ENCODE measurements around the gene OR6N2.

Gene OR6N2

GRCh38 chr1:158781104-158781503 is at the start of gene OR6N2:
Gene OR6N2 (minus strand): TSS chr1:158781204. CDS start chr1:158777635, 3,569 bp downstream.
- no peak for DNase-seq

- no peak for DNase-seq
These were observed 49.2 kb upstream of the OR6N2 start for GRCh38 chr1:158830074-158830677.

- DNase-seq, result no peak
These were observed 40.7 kb upstream of the OR6N2 start for GRCh38 chr1:158821723-158822122.

DNA sequence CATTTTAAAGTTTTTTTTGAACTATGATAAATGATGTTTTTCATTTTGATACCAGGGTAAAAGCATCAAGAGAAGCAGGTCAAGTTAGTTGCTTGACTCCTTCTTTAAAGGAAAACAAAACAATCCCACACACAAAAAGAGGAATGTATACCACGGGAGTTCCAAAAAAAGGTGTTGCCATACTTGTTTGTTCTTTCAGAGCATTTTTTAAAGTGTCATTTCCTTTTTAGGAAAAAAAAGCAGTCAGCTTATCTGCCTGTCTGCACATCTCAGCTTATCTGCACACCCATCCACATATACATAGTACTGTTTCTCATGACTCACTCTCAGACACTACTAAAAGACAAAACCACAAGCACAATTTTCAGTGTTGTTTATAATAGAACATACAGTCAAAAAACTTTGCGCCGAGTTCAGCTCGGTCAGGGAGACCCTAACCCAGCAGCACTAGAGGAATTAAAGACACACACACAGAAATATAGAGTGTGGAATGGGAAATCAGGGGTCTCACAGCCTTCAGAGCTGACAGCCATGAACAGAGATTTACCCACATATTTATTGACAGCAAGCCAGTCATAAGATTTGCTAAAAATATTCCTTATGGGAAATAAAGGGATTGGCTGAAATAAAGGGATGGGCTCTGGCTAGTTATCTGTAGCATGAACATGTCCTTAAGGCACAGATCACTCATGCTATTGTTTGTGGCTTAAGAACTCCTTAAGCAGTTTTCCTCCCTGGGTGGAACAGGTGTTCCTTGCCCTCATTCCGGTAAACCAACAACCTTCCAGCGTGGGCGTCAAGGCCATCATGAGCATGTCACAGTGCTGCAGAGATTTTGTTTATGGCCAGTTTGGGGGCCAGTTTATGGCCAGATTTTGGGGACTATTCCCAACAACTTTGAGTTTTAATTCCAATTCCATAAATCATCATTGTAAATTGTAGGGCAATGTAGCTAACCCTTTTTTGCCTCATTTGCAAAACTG is 38.7 kb upstream of the OR6N2 start:
- DNase-seq, result peak; percentile 12 to 21

DNA sequence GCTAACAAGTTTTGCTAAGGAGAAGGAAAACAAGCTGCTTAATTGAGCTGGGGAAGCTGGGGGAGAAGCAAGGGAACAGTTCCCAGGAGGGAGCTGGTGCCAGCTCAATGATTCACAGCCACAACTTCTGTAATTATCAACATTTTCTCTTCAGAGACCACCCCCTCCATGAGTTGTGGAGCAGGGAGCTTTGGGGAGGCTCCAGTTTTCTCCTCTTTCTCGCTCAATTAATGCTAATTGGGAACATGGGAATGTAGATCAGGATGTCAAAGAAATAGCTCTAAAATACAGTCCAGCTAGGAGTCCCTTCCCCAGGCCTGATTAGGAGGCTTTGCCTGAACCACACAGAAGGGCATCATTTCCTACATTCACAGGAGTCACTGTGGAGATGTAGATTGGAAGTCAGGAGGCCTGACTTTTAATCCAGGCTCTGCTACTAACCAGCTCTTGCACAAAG is 38.0 kb upstream of the OR6N2 start:
- DNase-seq, result no peak

DNA sequence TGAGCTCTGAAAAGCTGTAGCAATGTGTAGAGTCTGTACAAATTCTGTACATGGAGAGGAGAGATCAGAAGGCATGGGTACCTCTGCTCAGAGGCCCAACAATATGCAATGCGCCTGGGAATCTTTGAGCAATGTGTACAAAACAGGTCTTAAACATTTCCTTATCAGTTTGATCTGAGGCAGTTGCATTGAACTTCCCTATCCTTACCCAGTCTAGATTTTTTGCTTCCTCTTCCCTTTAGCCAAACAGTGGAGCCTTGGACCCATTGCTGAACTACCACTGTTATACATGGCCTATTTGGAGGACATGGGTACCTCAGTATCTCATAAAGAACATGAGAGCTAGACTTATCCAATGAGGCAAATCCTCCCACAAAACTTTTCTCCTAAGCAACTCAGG is 37.6 kb upstream of the OR6N2 start:
- DNase-seq, result no peak

- no peak for DNase-seq
These were observed 34.0 kb upstream of the OR6N2 start for GRCh38 chr1:158814970-158815369.

- DNase-seq, result no peak
These were observed 32.2 kb upstream of the OR6N2 start for GRCh38 chr1:158813164-158813563.

- no peak for DNase-seq
These were observed 31.3 kb upstream of the OR6N2 start for GRCh38 chr1:158812336-158812735.

DNA sequence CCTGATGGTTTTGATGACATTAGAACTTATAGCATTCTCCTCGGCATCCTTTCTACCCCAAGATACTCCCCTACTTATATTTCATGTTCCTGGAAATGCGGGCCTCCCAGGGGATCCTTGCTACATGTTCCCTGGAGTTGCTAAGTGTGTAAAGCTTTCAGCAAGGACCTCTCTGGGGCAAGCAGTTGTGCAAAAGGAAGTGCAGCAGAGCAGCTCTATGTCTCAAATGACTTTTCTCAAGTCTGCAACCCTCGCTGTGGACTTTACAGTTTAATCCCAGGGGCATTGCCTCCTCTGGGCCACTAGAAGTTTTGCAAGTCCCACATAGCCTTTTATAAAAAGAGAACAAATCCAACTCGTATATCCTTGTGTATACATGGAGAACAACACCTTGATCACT is 29.3 kb upstream of the OR6N2 start:
- DNase-seq, result no peak

GRCh38 chr1:158809862-158810261 is 28.9 kb upstream of the OR6N2 start:
- no peak for DNase-seq

- DNase-seq, result no peak
These were observed 28.3 kb upstream of the OR6N2 start for GRCh38 chr1:158809256-158809655.

DNA sequence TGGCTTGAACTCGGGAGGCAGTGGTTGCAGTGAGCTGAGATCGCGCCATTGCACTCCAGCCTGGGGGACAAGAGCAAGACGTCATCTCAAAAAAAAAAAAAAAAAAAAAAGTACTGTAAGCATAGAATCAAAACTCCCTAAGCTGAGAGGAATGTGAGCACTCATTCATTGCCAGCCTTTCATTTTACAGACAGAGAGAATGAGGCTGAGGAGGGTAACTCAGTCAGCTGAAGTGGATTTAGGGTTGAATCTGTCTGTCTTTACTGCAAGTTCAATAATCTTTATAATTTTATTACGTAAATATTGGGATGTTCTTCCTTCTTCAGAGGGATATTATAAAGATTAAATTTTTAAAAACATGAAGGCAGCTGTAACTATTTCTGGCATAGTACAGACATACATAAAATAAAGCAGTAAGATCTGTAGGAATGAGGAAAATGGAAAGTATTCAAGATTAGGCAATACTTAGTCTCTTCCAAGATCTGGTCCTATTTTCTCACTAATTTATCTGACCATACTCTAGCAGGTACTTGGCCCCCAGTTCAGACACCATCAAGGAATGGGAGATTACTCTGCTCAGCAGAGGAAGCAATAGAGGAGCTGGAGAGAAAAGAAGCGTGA is 26.0 kb upstream of the OR6N2 start:
- no peak for DNase-seq

GRCh38 chr1:158803678-158804077 is 22.7 kb upstream of the OR6N2 start:
- no peak for DNase-seq

GRCh38 chr1:158801396-158801795 is 20.4 kb upstream of the OR6N2 start:
- DNase-seq, result no peak

GRCh38 chr1:158800526-158800925 is 19.5 kb upstream of the OR6N2 start:
- no peak for DNase-seq

GRCh38 chr1:158799689-158800088 is 18.7 kb upstream of the OR6N2 start:
- DNase-seq, result peak in 1 of 2 experiments; percentile 5

DNA sequence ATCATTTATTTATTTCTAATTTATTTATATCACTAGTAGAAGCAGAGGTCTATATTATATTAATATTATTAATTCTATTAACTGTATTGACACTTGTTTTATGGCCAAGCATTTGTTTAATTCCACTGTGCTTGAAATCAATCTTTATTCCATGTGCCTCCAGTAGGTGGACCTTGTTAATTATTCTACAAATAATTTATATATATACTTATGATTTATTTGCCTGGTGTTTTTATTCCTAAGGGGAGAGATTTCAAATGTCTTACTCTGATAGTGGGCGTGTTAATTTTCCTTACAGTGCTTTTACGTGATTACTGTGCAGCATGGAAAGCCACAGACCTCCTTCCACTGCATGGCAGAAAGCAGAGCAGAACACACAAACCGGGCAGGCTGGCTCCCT is 17.5 kb upstream of the OR6N2 start:
- no peak for DNase-seq

GRCh38 chr1:158794247-158794646 is 13.2 kb upstream of the OR6N2 start:
- DNase-seq, result no peak

GRCh38 chr1:158793604-158794003 is 12.6 kb upstream of the OR6N2 start:
- peak; percentile 41 to 51 for DNase-seq

- no peak for DNase-seq
These were observed 8.8 kb downstream of the OR6N2 start, which contains the start of gene OR6N1 for GRCh38 chr1:158771950-158772866. Gene OR6N1 (minus strand): TSS chr1:158772195. CDS start chr1:158766682, 5,513 bp downstream.

DNA sequence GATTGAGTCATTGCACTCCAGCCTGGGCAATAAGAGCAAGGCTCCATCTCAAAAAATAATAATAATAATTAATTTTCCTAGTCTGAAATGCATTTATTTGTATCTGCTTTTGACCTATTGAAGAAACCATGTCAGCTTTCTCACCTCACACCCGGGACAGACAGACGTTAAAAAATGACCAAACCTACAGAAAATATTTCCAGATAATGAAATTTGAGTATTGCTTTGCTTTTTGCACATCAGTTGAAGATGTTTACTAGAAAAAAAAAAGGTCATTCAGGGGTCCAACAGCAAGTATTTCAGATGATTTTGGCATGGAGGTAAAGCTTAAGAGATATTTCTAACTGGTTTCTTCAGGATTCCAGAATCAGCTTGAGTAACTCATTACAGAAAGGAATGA is 26.6 kb downstream of the OR6N2 start, which contains the start of gene OR6K6:
TSS of gene OR6K6 (plus strand) at position 301 of the 400 bp plus-strand sequence. CDS start 168 bp downstream, outside the sequence.
- DNase-seq, result no peak

Measured in activated CD4-positive, alpha-beta T cell treated with anti-CD3 and anti-CD28 coated beads, Interleukin-2, amount 50 U/mL, for 48 hours (primary cell).